Lung (tissue), 12 donors: ENCODE data around the gene PHYH. TPM values are rescaled to one million over a fixed set of nuclear protein-coding genes. Genes with fewer than 3 reads are reported as not detected.

Source experiments
- ATAC-seq: fragments of 200-7000 bp; cut with Tn5 transposase; one replicate; pipeline ENCODE4 v1.9.1; 2020; ENCODE audit warnings: moderate number of reproducible peaks; ENCODE audit not compliant: insufficient read depth, low FRiP score
- DNase-seq, 3 donors: peaks; one replicate each; pipeline ENCODE4 v3.0.0-alpha.2; 2013 to 2017
- H3K27ac ChIP-seq, 2 donors: one replicate each; pipeline ENCODE4 v1.5.1; 2013; ENCODE audit warnings: mild to moderate bottlenecking in 2 of 2, moderate library complexity in 2 of 2, control low read depth in 1 of 2, inconsistent platforms in 1 of 2, low read depth in 1 of 2, low read length in 1 of 2
- H3K27me3 ChIP-seq, 3 donors: one replicate each; pipeline ENCODE4 v1.5.1; 2013; ENCODE audit warnings: low read length in 2 of 3; ENCODE audit not compliant: control insufficient read depth in 3 of 3, insufficient read depth in 3 of 3
- H3K36me3 ChIP-seq, 4 donors: one replicate each; pipeline ENCODE4 v1.5.1; 2013; ENCODE audit warnings: low read length in 4 of 4, mild to moderate bottlenecking in 1 of 4, moderate library complexity in 1 of 4; ENCODE audit not compliant: control insufficient read depth in 4 of 4, insufficient read depth in 4 of 4
- H3K4me1 ChIP-seq, 5 donors: one replicate each; pipeline ENCODE4 v1.5.1; 2013; ENCODE audit warnings: low read length in 5 of 5, mild to moderate bottlenecking in 2 of 5, moderate library complexity in 1 of 5; ENCODE audit not compliant: control insufficient read depth in 5 of 5, insufficient read depth in 5 of 5
- H3K4me3 ChIP-seq: one replicate; pipeline ENCODE4 v1.5.1; 2013; ENCODE audit warnings: mild to moderate bottlenecking, control low read depth, moderate library complexity
- H3K9ac ChIP-seq, 2 donors: one replicate each; pipeline ENCODE4 v1.5.1; 2013; ENCODE audit warnings: low read length in 2 of 2, control low read depth in 1 of 2; ENCODE audit not compliant: insufficient read depth in 1 of 2
- H3K9me3 ChIP-seq, 4 donors: one replicate each; pipeline ENCODE4 v1.5.1; 2013; ENCODE audit warnings: low read length in 3 of 4, mild to moderate bottlenecking in 1 of 4, moderate library complexity in 1 of 4; ENCODE audit not compliant: control insufficient read depth in 4 of 4, insufficient read depth in 3 of 4
- CTCF ChIP-seq: IDR thresholded peaks from 2 replicates; pipeline ENCODE4 v1.5.1; 2012; ENCODE audit warnings: mild to moderate bottlenecking; ENCODE audit errors: control extremely low read depth, extremely low read depth
- WGBS, 2 donors: extraction: QIAGEN DNeasy Blood & Tissue Kit; methylation state at CpG; one replicate each; pipeline ENCODE4 v1.1.7; 2013; 5-methylcytosine and 5-hydroxymethylcytosine counted together
- polyA plus RNA-seq, 2 donors: library from polyadenylated mRNA; stranded (reverse); fragments of 200-250 nt; gene quantifications; one replicate each; pipeline ENCODE4 v1.2.1, GENCODE V29; 2013
- total RNA-seq, 2 donors: library from RNA; depleted of rRNA in 1 of 2; stranded (reverse); fragments of >200 nt in 1 of 2; gene quantifications; one replicate each; pipeline ENCODE4 v1.2.1, GENCODE V29; 2014 to 2021
- donor health status: control.
- donor health status: control.
- donor health status: Bipolar disorder and iron deficiency.
- donor health status: healthy.
- donor health status: DM: yes; HTN: yes; CAD: no.

The PHYH gene
- total and polyA plus RNA-seq, 4 donors = 14.8 to 28.9 (median 22.8) TPM

- ATAC-seq = no peak
- H3K36me3 ChIP-seq = peaks cover 3 to 9% (median 4%) of the 10 kb centered on the region in 4 donors
- H3K27ac ChIP-seq = peak overlapping the region; percentile 95 to 97
- WGBS, 2 donors = 43 to 44% methylated on average over 19 to 20 of the region's 20 CpGs
- no peak for DNase-seq
- H3K4me1 ChIP-seq = peaks cover 0 to 13% (median 3%) of the 10 kb centered on the region in 5 donors
- peak overlapping the region; percentile 53 for H3K4me3 ChIP-seq
- no peaks in the 10 kb centered on the region for H3K9me3 ChIP-seq
- no peaks in the 10 kb centered on the region for H3K27me3 ChIP-seq
- TF ChIP-seq CTCF = no peak
- peak overlapping the region; percentile 57 to 86 for H3K9ac ChIP-seq
These were observed 972 bp downstream of the PHYH start for GRCh38 chr10:13298748-13299436.

- no peak for TF ChIP-seq CTCF
- H3K9me3 ChIP-seq = no peaks in the 10 kb centered on the region
- no peak for DNase-seq
- peaks cover 6 to 15% (median 9%) of the 10 kb centered on the region in 4 donors for H3K36me3 ChIP-seq
- whole genome bisulfite sequencing, 2 donors = 97 to 98% methylated on average over 6 to 10 of the region's 10 CpGs
- H3K4me3 ChIP-seq = no peak overlapping the region
- no peak overlapping the region for H3K9ac ChIP-seq
- H3K4me1 ChIP-seq = peaks cover 0 to 15% (median 2%) of the 10 kb centered on the region in 5 donors
- no peaks in the 10 kb centered on the region for H3K27me3 ChIP-seq
- no peak overlapping the region for H3K27ac ChIP-seq
- no peak for ATAC-seq
These were observed 3.4 kb downstream of the PHYH start for GRCh38 chr10:13296476-13296875.

- Histone ChIP-seq H3K4me3 (no peak overlapping the region), H3K27me3 (no peaks in the 10 kb centered on the region), H3K36me3 (peaks cover 6 to 15% (median 9%) of the 10 kb centered on the region in 4 donors), H3K9ac (no peak overlapping the region), H3K9me3 (no peaks in the 10 kb centered on the region), H3K4me1 (peaks cover 0 to 14% (median 0%) of the 10 kb centered on the region in 5 donors), H3K27ac (no peak overlapping the region)
- no peak for DNase-seq
- WGBS, 2 donors = 95 to 98% methylated on average over 2 of the region's 2 CpGs
- no peak for TF ChIP-seq CTCF
- ATAC-seq = no peak
These were observed 5.1 kb downstream of the PHYH start for GRCh38 chr10:13294784-13295183.
